Measurements from ENCODE around the gene SUN5. TPM values are rescaled to one million over a fixed set of nuclear protein-coding genes. Genes with fewer than 3 reads are reported as not detected.
"Not testable (repeated sequence)": the region's sequence is repeated elsewhere in the genome, so short reads cannot be mapped to it uniquely, and the experiment has no call there.

Gene SUN5
- total RNA-seq, 2 experiments from 2014 or later, result not detected

- Mint-ChIP-seq H3K27ac (no peak overlapping the region), H3K36me3 (peaks cover 8% of the 10 kb centered on the region)
- CTCF ChIA-PET, result interaction anchor here (1.4 kb wide), 1 partner anchor 34 kb away, joined by 5 read pairs; no protein-coding TSS in a partner anchor
Observed at GRCh38 chr20:32979201-32979998, 24.8 kb downstream of the SUN5 start.

GRCh38 chr20:32978009-32978335 lies 26.3 kb downstream of the SUN5 start:
- Mint-ChIP-seq H3K27ac (no peak overlapping the region), H3K4me1 (peaks cover 14% of the 10 kb centered on the region), H3K27me3 (no peaks in the 10 kb centered on the region), H3K4me3 (no peak overlapping the region), H3K9me3 (ENCODE audit: low read depth) (peaks cover 8% of the 10 kb centered on the region), H3K36me3 (peaks cover 8% of the 10 kb centered on the region)
- CTCF ChIA-PET, result interaction anchor here (0.7 to 1.3 kb wide), 3 partner anchors 33 to 58 kb away, joined by 3 read pairs; no protein-coding TSS in a partner anchor
- DNase-seq, result no peak
- no peak for ATAC-seq

More at GRCh38 chr20:32979201-32979998, 24.8 kb downstream of the SUN5 start:
- Mint-ChIP-seq H3K9me3 (ENCODE audit: low read depth) (peaks cover 8% of the 10 kb centered on the region), H3K27me3 (no peaks in the 10 kb centered on the region), H3K4me3 (no peak overlapping the region), H3K4me1 (peaks cover 14% of the 10 kb centered on the region)
- ATAC-seq (no peak), DNase-seq (no peak)

- Mint-ChIP-seq H3K4me1 (peaks cover 14% of the 10 kb centered on the region), H3K36me3 (peaks cover 8% of the 10 kb centered on the region), H3K9me3 (ENCODE audit: low read depth) (peaks cover 8% of the 10 kb centered on the region), H3K27me3 (no peaks in the 10 kb centered on the region), H3K27ac (no peak overlapping the region), H3K4me3 (no peak overlapping the region)
- CTCF ChIA-PET, result interaction anchor here (0.7 to 1.3 kb wide), 4 partner anchors 11 to 59 kb away, joined by 3 to 9 read pairs (median 3); no protein-coding TSS in a partner anchor
- DNase-seq (peak; percentile 25), ATAC-seq (no peak)
Observed at GRCh38 chr20:32977281-32978008, 26.8 kb downstream of the SUN5 start.

GRCh38 chr20:32976746-32977145 lies 27.5 kb downstream of the SUN5 start:
- H3K9me3 Mint-ChIP-seq (ENCODE audit: low read depth), result peaks cover 8% of the 10 kb centered on the region
- ATAC-seq, result no peak
- no peaks in the 10 kb centered on the region for H3K27me3 Mint-ChIP-seq
- CTCF ChIA-PET, result interaction anchor here (1.3 to 1.7 kb wide), 2 partner anchors 10 to 28 kb away, joined by 4 to 9 read pairs; partner anchors contain the start of gene SUN5
- peaks cover 14% of the 10 kb centered on the region for H3K4me1 Mint-ChIP-seq
- peaks cover 8% of the 10 kb centered on the region for H3K36me3 Mint-ChIP-seq
- H3K4me3 Mint-ChIP-seq, result no peak overlapping the region
- H3K27ac Mint-ChIP-seq, result no peak overlapping the region
- peak; percentile 36 for DNase-seq

GRCh38 chr20:32975698-32976674 lies 28.2 kb downstream of the SUN5 start:
- ATAC-seq, result no peak
- Mint-ChIP-seq H3K4me1 (peaks cover 16% of the 10 kb centered on the region), H3K36me3 (peaks cover 8% of the 10 kb centered on the region), H3K27ac (no peak overlapping the region), H3K9me3 (ENCODE audit: low read depth) (peaks cover 8% of the 10 kb centered on the region), H3K27me3 (no peaks in the 10 kb centered on the region), H3K4me3 (no peak overlapping the region)
- CTCF ChIA-PET, result interaction anchor here (0.5 to 1.7 kb wide), 6 partner anchors 9 to 120 kb away, joined by 3 to 9 read pairs (median 4); partner anchors contain the start of gene SUN5
- DNase-seq, result peak; percentile 21

GRCh38 chr20:32975121-32975520 lies 29.1 kb downstream of the SUN5 start:
- not testable (repeated sequence) for H3K36me3 Mint-ChIP-seq; ATAC-seq; H3K27ac Mint-ChIP-seq; H3K9me3 Mint-ChIP-seq (ENCODE audit: low read depth); H3K4me3 Mint-ChIP-seq; H3K27me3 Mint-ChIP-seq
- CTCF ChIA-PET, result interaction anchor here (1.0 to 1.7 kb wide), 3 partner anchors 20 to 30 kb away, joined by 3 to 4 read pairs (median 4); partner anchors contain the start of gene SUN5
- peak; percentile 8 for DNase-seq
- peaks cover 23% of the 10 kb centered on the region for H3K4me1 Mint-ChIP-seq

- not testable (repeated sequence) for H3K9me3 Mint-ChIP-seq (ENCODE audit: low read depth); H3K27me3 Mint-ChIP-seq; H3K36me3 Mint-ChIP-seq; ATAC-seq; H3K4me3 Mint-ChIP-seq
- H3K4me1 Mint-ChIP-seq, result peaks cover 30% of the 10 kb centered on the region
- DNase-seq, result peak; percentile 38
- CTCF ChIA-PET, result interaction anchor here (1.0 to 3.1 kb wide), 4 partner anchors 12 to 196 kb away, joined by 3 to 8 read pairs (median 4); no protein-coding TSS in a partner anchor
- peak overlapping the region; percentile 2 for H3K27ac Mint-ChIP-seq
Observed at GRCh38 chr20:32974204-32975064, 29.8 kb downstream of the SUN5 start.

GRCh38 chr20:32973077-32973717 lies 31.0 kb downstream of the SUN5 start:
- CTCF ChIA-PET, result interaction anchor here (1.4 to 3.1 kb wide), 4 partner anchors 13 to 195 kb away, joined by 4 to 8 read pairs (median 4); no protein-coding TSS in a partner anchor
- Mint-ChIP-seq H3K4me1 (peaks cover 43% of the 10 kb centered on the region), H3K27me3 (no peaks in the 10 kb centered on the region), H3K36me3 (peaks cover 8% of the 10 kb centered on the region), H3K27ac (no peak overlapping the region), H3K4me3 (no peak overlapping the region), H3K9me3 (ENCODE audit: low read depth) (peaks cover 8% of the 10 kb centered on the region)
- ATAC-seq (no peak), DNase-seq (peak; percentile 40)

GRCh38 chr20:32972181-32973076 lies 31.8 kb downstream of the SUN5 start:
- Mint-ChIP-seq H3K4me1 (peaks cover 50% of the 10 kb centered on the region), H3K9me3 (ENCODE audit: low read depth) (peaks cover 8% of the 10 kb centered on the region), H3K36me3 (peaks cover 8% of the 10 kb centered on the region), H3K27ac (no peak overlapping the region), H3K4me3 (no peak overlapping the region), H3K27me3 (no peaks in the 10 kb centered on the region)
- CTCF ChIA-PET, result interaction anchor here (0.8 to 3.1 kb wide), 5 partner anchors 9 to 23 kb away, joined by 3 to 8 read pairs (median 4); no protein-coding TSS in a partner anchor
- peak; percentile 75 for ATAC-seq
- peak; percentile 92 for DNase-seq

- peak; percentile 20 for ATAC-seq
- DNase-seq, result no peak
- peaks cover 54% of the 10 kb centered on the region for H3K4me1 Mint-ChIP-seq
- peaks cover 5% of the 10 kb centered on the region for H3K36me3 Mint-ChIP-seq
- no peak overlapping the region for H3K27ac Mint-ChIP-seq
- H3K9me3 Mint-ChIP-seq (ENCODE audit: low read depth), result peaks cover 6% of the 10 kb centered on the region
- CTCF ChIA-PET, result interaction anchor here (0.8 to 3.1 kb wide), 5 partner anchors 8 to 24 kb away, joined by 3 to 8 read pairs (median 4); no protein-coding TSS in a partner anchor
- H3K4me3 Mint-ChIP-seq, result no peak overlapping the region
- no peaks in the 10 kb centered on the region for H3K27me3 Mint-ChIP-seq
Observed at GRCh38 chr20:32971703-32972161, 32.5 kb downstream of the SUN5 start.

GRCh38 chr20:32970973-32971300 lies 33.3 kb downstream of the SUN5 start:
- H3K4me3 Mint-ChIP-seq, result no peak overlapping the region
- H3K4me1 Mint-ChIP-seq, result peaks cover 56% of the 10 kb centered on the region

More at GRCh38 chr20:32970973-32971300, 33.3 kb downstream of the SUN5 start:
- Mint-ChIP-seq H3K27ac (no peak overlapping the region), H3K27me3 (no peaks in the 10 kb centered on the region), H3K9me3 (ENCODE audit: low read depth) (no peaks in the 10 kb centered on the region), H3K36me3 (no peaks in the 10 kb centered on the region)
- CTCF ChIA-PET, result interaction anchor here (1.5 kb wide), 1 partner anchor 8 kb away, joined by 4 read pairs; no protein-coding TSS in a partner anchor
- ATAC-seq (no peak), DNase-seq (no peak)

All from activated CD8-positive, alpha-beta memory T cell treated with anti-CD3 and anti-CD28 coated beads, Interleukin-2, amount 10 ng/mL, durations not matched to agents 7 days and 5 days (primary cell).